ENCODE results near the gene ANKS3.
"Not testable (repeated sequence)": the region's sequence is repeated elsewhere in the genome, so short reads cannot be mapped to it uniquely, and the experiment has no call there.

Gene ANKS3

GRCh38 chr16:4659363-4660353 is 74.4 kb downstream of the ANKS3 start:
- H3K9me3 Mint-ChIP-seq = no peaks in the 10 kb centered on the region
- ATAC-seq (replicated peaks) (no peak), DNase-seq (no peak)
- no peak overlapping the region for H3K4me3 Mint-ChIP-seq
- no peaks in the 10 kb centered on the region for H3K27me3 Mint-ChIP-seq
- no peak overlapping the region for H3K27ac Mint-ChIP-seq
- peaks cover 41 to 55% of the 10 kb centered on the region in 2 donors for H3K4me1 Mint-ChIP-seq
- peaks cover 53 to 55% of the 10 kb centered on the region in 2 donors for H3K36me3 Mint-ChIP-seq

- H3K27ac Mint-ChIP-seq = no peak overlapping the region
- no peaks in the 10 kb centered on the region for H3K27me3 Mint-ChIP-seq
- peaks cover 50 to 51% of the 10 kb centered on the region in 2 donors for H3K36me3 Mint-ChIP-seq
- no peaks in the 10 kb centered on the region for H3K9me3 Mint-ChIP-seq
- H3K4me1 Mint-ChIP-seq = peaks cover 26 to 45% of the 10 kb centered on the region in 2 donors
- no peak for DNase-seq
- peak overlapping the region in 1 of 2 donors; percentile 14 for H3K4me3 Mint-ChIP-seq
- no peak for ATAC-seq (replicated peaks)
These were observed 77.1 kb downstream of the ANKS3 start for GRCh38 chr16:4656695-4657686.

- H3K27ac Mint-ChIP-seq = no peak overlapping the region
- peaks cover 49 to 59% of the 10 kb centered on the region in 2 donors for H3K36me3 Mint-ChIP-seq
- no peaks in the 10 kb centered on the region for H3K27me3 Mint-ChIP-seq
- H3K4me1 Mint-ChIP-seq = peaks cover 31 to 47% of the 10 kb centered on the region in 2 donors
- no peak overlapping the region for H3K4me3 Mint-ChIP-seq
- DNase-seq (no peak), ATAC-seq (replicated peaks) (no peak)
- no peaks in the 10 kb centered on the region for H3K9me3 Mint-ChIP-seq
These were observed 77.8 kb downstream of the ANKS3 start for GRCh38 chr16:4656221-4656620.

GRCh38 chr16:4655801-4656200 is 78.3 kb downstream of the ANKS3 start:
- Mint-ChIP-seq H3K27me3 (no peaks in the 10 kb centered on the region), H3K9me3 (no peaks in the 10 kb centered on the region), H3K36me3 (peaks cover 49 to 63% of the 10 kb centered on the region in 2 donors), H3K4me1 (peaks cover 29 to 47% of the 10 kb centered on the region in 2 donors), H3K27ac (no peak overlapping the region), H3K4me3 (no peak overlapping the region)
- ATAC-seq (replicated peaks) (no peak), DNase-seq (no peak)

GRCh38 chr16:4654964-4655590 is 79.0 kb downstream of the ANKS3 start:
- Mint-ChIP-seq H3K9me3 (no peaks in the 10 kb centered on the region), H3K27ac (peak overlapping the region; percentile 9), H3K4me3 (no peak overlapping the region), H3K4me1 (peaks cover 29 to 46% of the 10 kb centered on the region in 2 donors), H3K36me3 (peaks cover 51 to 69% of the 10 kb centered on the region in 2 donors), H3K27me3 (no peaks in the 10 kb centered on the region)
- no peak for ATAC-seq (replicated peaks)
- DNase-seq = no peak

- no peaks in the 10 kb centered on the region for H3K27me3 Mint-ChIP-seq
- H3K27ac Mint-ChIP-seq = no peak overlapping the region
- H3K9me3 Mint-ChIP-seq = no peaks in the 10 kb centered on the region
- DNase-seq (no peak), ATAC-seq (replicated peaks) (no peak)
- peaks cover 51 to 70% of the 10 kb centered on the region in 2 donors for H3K36me3 Mint-ChIP-seq
- H3K4me1 Mint-ChIP-seq = peaks cover 29 to 44% of the 10 kb centered on the region in 2 donors
- H3K4me3 Mint-ChIP-seq = no peak overlapping the region
These were observed 79.8 kb downstream of the ANKS3 start for GRCh38 chr16:4654011-4654963.

GRCh38 chr16:4652561-4652960 is 81.5 kb downstream of the ANKS3 start:
- Mint-ChIP-seq H3K4me3 (peak overlapping the region in 1 of 2 donors; percentile 70), H3K27ac (no peak overlapping the region), H3K9me3 (no peaks in the 10 kb centered on the region), H3K4me1 (peaks cover 28 to 44% of the 10 kb centered on the region in 2 donors), H3K27me3 (no peaks in the 10 kb centered on the region), H3K36me3 (peaks cover 48 to 70% of the 10 kb centered on the region in 2 donors)
- ATAC-seq (replicated peaks) (no peak), DNase-seq (no peak)

- ATAC-seq (replicated peaks) (peak; percentile 85 to 87), DNase-seq (peak; percentile 71)
- H3K27ac Mint-ChIP-seq = peak overlapping the region; percentile 62
- peaks cover 28 to 44% of the 10 kb centered on the region in 2 donors for H3K4me1 Mint-ChIP-seq
- H3K27me3 Mint-ChIP-seq = no peaks in the 10 kb centered on the region
- peak overlapping the region; percentile 70 to 72 for H3K4me3 Mint-ChIP-seq
- H3K36me3 Mint-ChIP-seq = peaks cover 48 to 67% of the 10 kb centered on the region in 2 donors
- H3K9me3 Mint-ChIP-seq = no peaks in the 10 kb centered on the region
These were observed 82.2 kb downstream of the ANKS3 start for GRCh38 chr16:4651827-4652226.

- peak overlapping the region; percentile 81 for H3K27ac Mint-ChIP-seq
- peak; percentile 35 for DNase-seq
- peaks cover 42 to 60% of the 10 kb centered on the region in 2 donors for H3K36me3 Mint-ChIP-seq
- ATAC-seq (replicated peaks) = peak; percentile 33 to 44
- not testable (repeated sequence) for H3K27me3 Mint-ChIP-seq, H3K9me3 Mint-ChIP-seq
- H3K4me1 Mint-ChIP-seq = peaks cover 30 to 44% of the 10 kb centered on the region in 2 donors
- H3K4me3 Mint-ChIP-seq = peak overlapping the region; percentile 50 to 56
These were observed 83.5 kb downstream of the ANKS3 start for GRCh38 chr16:4650443-4651074.

- Mint-ChIP-seq H3K36me3 (peaks cover 47 to 61% of the 10 kb centered on the region in 2 donors), H3K9me3 (no peaks in the 10 kb centered on the region), H3K4me1 (peaks cover 34 to 44% of the 10 kb centered on the region in 2 donors), H3K27ac (peak overlapping the region; percentile 81), H3K27me3 (no peaks in the 10 kb centered on the region), H3K4me3 (peak overlapping the region in 1 of 2 donors; percentile 53)
- DNase-seq (no peak), ATAC-seq (replicated peaks) (no peak)
These were observed 84.2 kb downstream of the ANKS3 start for GRCh38 chr16:4649744-4650442.

- no peaks in the 10 kb centered on the region for H3K27me3 Mint-ChIP-seq
- peak overlapping the region; percentile 89 for H3K27ac Mint-ChIP-seq
- ATAC-seq (replicated peaks) (no peak), DNase-seq (no peak)
- peak overlapping the region; percentile 45 to 48 for H3K4me3 Mint-ChIP-seq
- no peaks in the 10 kb centered on the region for H3K9me3 Mint-ChIP-seq
- peaks cover 34 to 44% of the 10 kb centered on the region in 2 donors for H3K4me1 Mint-ChIP-seq
- peaks cover 46 to 53% of the 10 kb centered on the region in 2 donors for H3K36me3 Mint-ChIP-seq
These were observed 85.2 kb downstream of the ANKS3 start for GRCh38 chr16:4648917-4649316.

- H3K4me3 Mint-ChIP-seq = no peak overlapping the region
- no peaks in the 10 kb centered on the region for H3K27me3 Mint-ChIP-seq
- DNase-seq (no peak), ATAC-seq (replicated peaks) (no peak)
- H3K36me3 Mint-ChIP-seq = peaks cover 39 to 45% of the 10 kb centered on the region in 2 donors
- H3K9me3 Mint-ChIP-seq = no peaks in the 10 kb centered on the region
- peaks cover 32 to 37% of the 10 kb centered on the region in 2 donors for H3K4me1 Mint-ChIP-seq
- no peak overlapping the region for H3K27ac Mint-ChIP-seq
These were observed 86.5 kb downstream of the ANKS3 start for GRCh38 chr16:4647644-4647980.
